ENCODE data around the gene ELL.

DNA sequence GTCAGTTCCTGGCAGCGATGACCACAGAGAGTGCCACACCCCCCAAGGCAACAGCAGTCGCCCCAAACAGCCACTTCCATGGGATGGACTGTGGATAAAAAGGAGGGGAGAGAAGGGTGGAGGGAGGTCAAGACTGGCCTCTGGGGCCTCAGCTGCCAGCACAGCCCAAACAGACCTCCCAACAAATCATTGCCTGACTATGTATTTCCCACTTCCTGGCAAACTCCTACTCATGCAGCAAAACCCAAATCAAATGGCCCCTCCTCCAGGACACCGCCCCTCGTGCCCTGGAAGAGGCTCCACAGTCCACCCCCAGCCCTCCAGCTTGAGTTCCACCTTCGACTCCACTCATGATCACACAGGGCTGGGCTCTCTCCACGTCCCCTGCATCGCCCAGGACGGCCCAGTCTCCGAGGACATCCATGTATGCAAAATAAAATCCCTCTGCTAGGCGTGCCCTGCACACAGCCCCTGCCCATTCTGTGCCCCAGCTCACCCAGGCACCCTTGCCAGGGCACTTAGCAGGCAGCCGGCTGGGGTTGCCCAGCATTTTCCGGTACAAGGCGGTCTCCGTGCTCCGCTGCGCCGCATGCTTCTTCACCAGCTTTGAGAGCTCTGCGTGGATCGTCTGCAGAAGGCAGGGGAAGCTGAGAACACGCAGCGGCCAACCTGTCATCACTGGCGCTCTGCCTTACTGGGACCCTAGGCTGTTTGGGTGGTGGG lies 10.5 kb upstream of the ELL start:
- no peak for TF ChIP-seq ZNF274 (IDR thresholded peaks at IDR 0.05; ENCODE audit: low read depth, low read length)
- TF ChIP-seq YY1 (IDR thresholded peaks at IDR 0.05; ENCODE audit: insufficient read depth, insufficient read length) = no peak
- TF ChIP-seq SUZ12 (IDR thresholded peaks at IDR 0.05; ENCODE audit: extremely low read depth, insufficient read depth, insufficient read length) = no peak
